Inferior parietal cortex (tissue), 1 donor: ENCODE results near the gene TBC1D30.

ENCODE experiments used
- DNase-seq: peaks from one replicate; pipeline ENCODE4 v3.0.0-alpha.2; 2016; ENCODE audit errors: extremely low spot score

TBC1D30 gene

GRCh38 chr12:64911912-64912311, 87.5 kb downstream of the TBC1D30 start:
- DNase-seq: no peak

GRCh38 chr12:64912516-64913255, 88.2 kb downstream of the TBC1D30 start:
- no peak for DNase-seq

GRCh38 chr12:64915242-64915641, 90.8 kb downstream of the TBC1D30 start:
- DNase-seq: no peak

- no peak for DNase-seq
Measured at GRCh38 chr12:64916411-64917261, 92.2 kb downstream of the TBC1D30 start.

- no peak for DNase-seq
Measured at GRCh38 chr12:64918344-64918743, 93.9 kb downstream of the TBC1D30 start.

GRCh38 chr12:64918801-64919200, 94.4 kb downstream of the TBC1D30 start:
- DNase-seq: no peak

GRCh38 chr12:64922853-64923252, 98.4 kb downstream of the TBC1D30 start:
- no peak for DNase-seq

- DNase-seq: no peak
Measured at GRCh38 chr12:64923536-64923935, 99.1 kb downstream of the TBC1D30 start.
